ENCODE data around the gene MAGEB3. TPM values are rescaled to one million over a fixed set of nuclear protein-coding genes. Genes with fewer than 3 reads are reported as not detected.

The MAGEB3 gene
- polyA plus RNA-seq, 1 donor: not detected

DNA sequence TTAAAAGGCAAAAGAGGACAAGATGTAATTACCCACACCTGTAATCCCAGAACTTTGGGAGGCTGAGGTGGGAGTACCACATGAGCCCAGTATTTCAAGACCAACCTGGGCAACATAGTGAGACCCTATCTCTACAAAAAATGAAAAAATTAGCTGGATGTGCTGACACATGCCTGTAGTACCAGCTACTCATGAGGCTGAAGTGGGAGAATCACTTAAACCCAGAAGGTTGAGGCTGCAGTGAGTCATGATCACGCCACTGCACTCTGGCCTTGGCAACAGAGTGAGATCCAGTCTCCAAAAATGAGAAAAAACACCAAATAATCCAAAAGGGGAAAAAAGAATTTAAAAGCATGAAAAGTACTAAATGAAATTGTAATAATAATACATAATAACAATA lies 47.9 kb downstream of the MAGEB3 start:
- DNase-seq (ENCODE audit: low read depth): no peak

DNA sequence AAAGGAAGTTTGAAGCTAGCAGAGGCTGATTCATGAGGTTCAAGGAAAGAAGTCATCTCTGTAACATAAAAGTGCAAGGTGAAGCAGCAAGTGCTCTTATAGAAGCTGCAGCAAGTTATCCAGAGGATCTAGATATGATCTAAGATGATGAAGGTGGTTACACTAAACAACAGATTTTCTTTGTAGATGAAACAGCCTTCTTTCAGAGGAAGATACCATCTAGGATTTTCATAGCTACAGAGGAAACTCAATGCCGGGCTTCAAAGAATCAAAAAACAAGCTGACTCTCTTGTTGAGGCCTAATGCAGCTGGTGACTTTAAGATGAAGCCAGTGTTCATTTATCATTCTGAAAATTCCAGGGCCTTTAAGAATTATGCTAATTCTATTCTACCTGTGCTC lies 50.0 kb downstream of the MAGEB3 start:
- no peak for DNase-seq (ENCODE audit: low read depth)

DNA sequence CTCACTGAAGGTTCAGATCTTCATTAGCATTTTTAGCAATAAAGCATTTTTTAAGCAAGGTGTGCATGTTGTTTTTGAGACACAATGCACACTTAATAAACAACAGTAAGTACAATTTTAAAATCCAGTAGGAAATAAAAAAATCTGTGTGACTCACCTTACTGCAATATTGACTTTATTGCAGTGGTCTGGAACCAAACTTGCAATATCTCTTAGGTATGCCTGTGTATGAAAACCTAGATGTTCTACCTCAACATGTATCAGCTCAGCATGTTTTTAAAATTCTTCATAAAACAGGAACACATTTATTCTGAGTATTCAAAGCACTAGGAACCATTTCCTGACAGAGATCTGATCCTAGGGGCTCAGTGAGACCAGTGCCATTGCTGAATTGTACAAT lies 52.1 kb downstream of the MAGEB3 start:
- no peak for DNase-seq (ENCODE audit: low read depth)

DNA sequence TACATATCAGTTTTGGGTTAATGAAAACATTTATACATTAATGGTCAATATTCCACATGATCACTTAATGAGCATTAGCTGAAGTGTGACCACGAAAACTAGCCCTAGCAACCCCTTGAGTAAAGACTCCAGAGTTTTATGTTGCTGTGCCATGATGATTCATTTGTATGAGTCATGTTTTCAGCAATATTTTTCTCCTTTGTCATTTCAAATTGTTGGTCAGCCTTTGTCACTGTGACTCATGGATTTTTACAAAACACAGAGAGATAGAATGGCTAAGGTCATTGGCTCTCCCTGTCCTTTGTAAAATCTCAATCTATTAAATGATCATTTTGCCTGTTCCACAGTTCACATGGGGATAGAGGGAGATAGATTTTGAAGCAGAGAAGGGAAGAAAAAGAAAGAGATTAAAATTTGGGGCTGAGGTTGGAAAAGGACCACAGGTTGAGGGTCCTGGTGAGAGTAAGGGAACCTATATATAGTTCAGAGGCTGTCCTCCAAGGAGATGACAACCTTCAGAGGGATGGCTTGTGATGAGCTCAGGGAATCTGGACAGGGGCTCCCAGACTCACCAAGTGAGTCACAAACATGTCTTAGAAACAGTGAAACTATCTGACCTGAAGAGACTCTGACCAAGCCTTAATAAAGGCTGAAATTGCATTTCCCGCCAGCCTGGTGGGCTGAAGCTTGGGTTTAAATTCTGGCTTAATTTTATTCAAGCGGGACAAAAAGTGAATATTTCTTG lies 53.2 kb downstream of the MAGEB3 start:
- no peak for DNase-seq (ENCODE audit: low read depth)

Other genes starting within 250 kb of the MAGEB3 start
- not detected for gene MAGEB2, start 15.1 kb upstream of the MAGEB3 start, polyA plus RNA-seq (ENCODE audit: insufficient read length)
- not detected for gene MAGEB4, start 11.3 kb downstream of the MAGEB3 start, polyA plus RNA-seq (ENCODE audit: insufficient read length)
- not detected for gene MAGEB1, start 16.5 kb downstream of the MAGEB3 start, polyA plus RNA-seq (ENCODE audit: insufficient read length)
- 0.47 TPM for gene NR0B1, start 78.7 kb downstream of the MAGEB3 start, polyA plus RNA-seq (ENCODE audit: insufficient read length)

All from forelimb muscle (tissue), 1 donor.